ENCODE data around the gene RRP9. TPM values are rescaled to one million over a fixed set of nuclear protein-coding genes. Genes with fewer than 3 reads are reported as not detected.

Gene RRP9
- total RNA-seq, 2 donors from 2014 or later = 8.0 to 13.2 TPM

DNA sequence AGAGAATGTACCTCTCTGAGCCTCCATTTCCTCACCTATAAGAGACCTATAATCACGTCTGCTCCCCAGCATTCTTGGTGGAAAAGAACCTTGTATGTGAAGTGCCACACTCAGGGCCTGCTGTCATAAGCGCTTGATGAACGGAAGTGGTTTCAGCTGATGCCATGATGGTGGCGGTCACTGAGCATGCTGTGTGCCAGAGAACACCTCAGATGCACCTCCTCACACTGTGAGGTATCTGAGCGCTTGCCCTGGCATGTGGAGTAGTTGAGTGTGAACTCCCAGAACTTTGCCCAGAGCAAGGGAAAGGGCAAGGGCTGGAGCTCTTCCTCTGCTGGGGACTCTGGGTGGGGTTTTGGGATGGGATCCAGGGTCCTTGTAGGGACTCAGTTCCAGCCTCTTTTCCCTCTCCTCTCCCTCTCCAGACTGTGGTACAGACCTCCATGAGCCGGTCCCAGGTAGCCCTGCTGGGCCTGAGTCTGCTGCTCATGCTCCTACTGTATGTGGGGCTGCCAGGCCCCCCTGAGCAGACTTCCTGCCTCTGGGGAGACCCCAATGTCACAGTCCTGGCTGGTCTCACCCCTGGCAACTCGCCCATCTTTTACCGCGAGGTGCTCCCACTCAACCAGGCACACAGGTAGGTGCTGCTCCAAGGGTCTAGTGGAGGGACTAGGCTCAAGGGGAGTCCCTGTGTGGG, 35.9 kb upstream of the RRP9 start:
- ATAC-seq = no peak
- TF ChIP-seq POLR2A (IDR thresholded peaks at IDR 0.05) = no peak
- TF ChIP-seq, protein P1, sequence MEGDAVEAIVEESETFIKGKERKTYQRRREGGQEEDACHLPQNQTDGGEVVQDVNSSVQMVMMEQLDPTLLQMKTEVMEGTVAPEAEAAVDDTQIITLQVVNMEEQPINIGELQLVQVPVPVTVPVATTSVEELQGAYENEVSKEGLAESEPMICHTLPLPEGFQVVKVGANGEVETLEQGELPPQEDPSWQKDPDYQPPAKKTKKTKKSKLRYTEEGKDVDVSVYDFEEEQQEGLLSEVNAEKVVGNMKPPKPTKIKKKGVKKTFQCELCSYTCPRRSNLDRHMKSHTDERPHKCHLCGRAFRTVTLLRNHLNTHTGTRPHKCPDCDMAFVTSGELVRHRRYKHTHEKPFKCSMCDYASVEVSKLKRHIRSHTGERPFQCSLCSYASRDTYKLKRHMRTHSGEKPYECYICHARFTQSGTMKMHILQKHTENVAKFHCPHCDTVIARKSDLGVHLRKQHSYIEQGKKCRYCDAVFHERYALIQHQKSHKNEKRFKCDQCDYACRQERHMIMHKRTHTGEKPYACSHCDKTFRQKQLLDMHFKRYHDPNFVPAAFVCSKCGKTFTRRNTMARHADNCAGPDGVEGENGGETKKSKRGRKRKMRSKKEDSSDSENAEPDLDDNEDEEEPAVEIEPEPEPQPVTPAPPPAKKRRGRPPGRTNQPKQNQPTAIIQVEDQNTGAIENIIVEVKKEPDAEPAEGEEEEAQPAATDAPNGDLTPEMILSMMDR (IDR thresholded peaks at IDR 0.05) = no peak
- Histone ChIP-seq H3K27ac (peak overlapping the region in 1 of 4 donors; percentile 1), H3K27me3 (no peaks in the 10 kb centered on the region), H3K36me3 (replicated peaks in 1 of 2; ENCODE audit: insufficient read depth in 1 of 2, low read depth in 2 of 2) (no peaks in the 10 kb centered on the region), H3K9me3 (no peaks in the 10 kb centered on the region), H3K4me3 (no peak overlapping the region), H3K4me1 (peaks cover 39% of the 10 kb centered on the region)
- intact Hi-C loops (cut with DNase I) = no loop called here
- no peak for DNase-seq
- WGBS, 2 donors = 80 to 87% methylated on average over 6 to 9 of the region's 9 CpGs

DNA sequence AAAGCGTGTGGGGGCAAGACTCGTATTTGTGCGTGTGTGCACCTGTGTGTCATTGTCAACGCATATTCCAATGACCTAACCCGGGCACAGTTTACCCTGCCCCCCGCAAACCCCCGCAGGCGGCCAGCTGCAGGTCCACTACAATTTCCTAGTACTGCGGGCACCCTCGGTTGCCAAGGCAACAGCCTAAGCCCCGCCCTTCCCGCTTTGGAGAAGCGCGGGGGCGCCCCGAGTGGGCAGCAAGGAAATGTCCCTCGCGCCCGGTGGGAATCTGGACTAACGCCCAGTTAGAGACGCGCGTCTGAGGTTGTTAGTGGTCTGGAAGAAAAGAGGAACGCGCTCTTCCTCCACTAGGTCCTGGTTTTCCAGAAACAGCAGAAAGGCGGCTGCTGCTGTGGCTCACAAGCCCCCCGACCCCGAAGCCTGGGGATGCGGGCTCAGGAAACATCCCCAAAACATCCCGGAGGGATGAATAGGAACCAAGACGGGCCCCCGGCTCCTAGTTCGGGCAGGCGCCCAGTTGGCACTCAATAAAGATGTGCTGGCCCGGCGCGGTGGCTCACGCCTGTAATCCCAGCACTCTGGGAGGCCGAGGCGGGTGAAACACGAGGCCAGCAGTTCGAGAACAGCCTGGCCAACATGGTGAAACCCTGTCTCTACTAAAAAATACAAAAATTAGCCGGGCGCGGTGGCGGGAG, 34.3 kb upstream of the RRP9 start:
- TF ChIP-seq, protein P1 (IDR thresholded peaks at IDR 0.05) = peak in 1 of 7 experiments; percentile 1
- no peak for TF ChIP-seq POLR2A (IDR thresholded peaks at IDR 0.05)
- WGBS, 2 donors = 34 to 45% methylated on average over 20 to 46 of the region's 46 CpGs
- no peaks in the 10 kb centered on the region for H3K27me3 ChIP-seq
- no peaks in the 10 kb centered on the region for H3K36me3 ChIP-seq (replicated peaks in 1 of 2; ENCODE audit: insufficient read depth in 1 of 2, low read depth in 2 of 2)
- H3K27ac ChIP-seq = peak overlapping the region in 3 of 4 donors; percentile 84 to 97 (median 95)
- no peak overlapping the region for H3K4me3 ChIP-seq
- no peak for ATAC-seq
- intact Hi-C loops (cut with DNase I) = no loop called here
- DNase-seq = peak; percentile 66 to 83 (median 78)
- peaks cover 43% of the 10 kb centered on the region for H3K4me1 ChIP-seq
- H3K9me3 ChIP-seq = no peaks in the 10 kb centered on the region

DNA sequence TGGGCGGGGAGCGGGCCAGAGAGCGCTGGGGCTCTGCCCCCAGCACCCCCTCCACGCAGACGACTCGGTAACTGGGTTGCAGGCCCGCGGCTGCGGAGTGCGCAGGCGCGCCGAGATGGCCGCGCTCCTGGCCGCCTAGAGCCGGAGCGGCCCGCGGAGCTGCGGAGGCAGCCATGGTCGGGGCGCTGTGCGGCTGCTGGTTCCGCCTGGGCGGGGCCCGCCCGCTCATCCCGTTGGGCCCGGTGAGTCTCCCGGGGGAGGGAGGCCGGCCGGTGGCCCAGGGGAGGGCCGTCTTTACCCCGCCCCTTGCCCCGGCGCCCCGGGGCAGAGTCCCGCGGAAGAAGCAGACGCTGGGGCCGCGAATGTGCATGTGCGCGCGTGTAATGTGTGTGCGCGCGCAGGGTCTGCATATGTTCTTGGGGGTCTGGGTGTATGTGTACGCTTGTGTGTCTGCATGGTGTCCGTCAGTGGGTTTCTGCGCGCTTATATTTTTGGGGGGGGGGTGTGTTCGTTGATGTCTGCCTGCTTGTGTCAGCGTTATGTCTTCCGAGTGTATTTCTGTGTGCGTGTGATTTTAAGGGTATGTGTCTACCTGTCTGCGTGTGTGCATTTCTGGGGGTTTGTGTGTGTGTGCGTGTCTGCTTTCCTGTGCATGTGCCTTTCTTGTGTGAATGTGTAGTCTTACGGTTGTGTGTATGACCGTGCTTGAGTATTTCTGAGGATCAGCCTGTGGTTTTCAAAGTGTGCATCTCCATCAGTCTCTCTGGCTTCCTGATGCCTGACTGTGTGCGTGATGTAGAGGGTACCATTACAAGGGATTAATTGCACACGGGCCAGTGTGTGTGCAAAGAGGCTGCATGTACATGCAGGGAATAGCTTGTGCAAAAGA, 33.5 kb upstream of the RRP9 start, which contains the start of gene ABHD14A:
Gene ABHD14A (plus strand): TSS at position 102 of the 889 bp plus-strand sequence. CDS start 72 bp downstream, at position 174.
- H3K4me3 ChIP-seq = peak within 1 kb of the TSS; percentile 30 to 34
- no peaks in the 10 kb centered on the region for H3K36me3 ChIP-seq (replicated peaks in 1 of 2; ENCODE audit: insufficient read depth in 1 of 2, low read depth in 2 of 2)
- ATAC-seq = peak; percentile 68
- intact Hi-C loops (cut with DNase I) = no loop called here
- WGBS, 2 donors = 0% methylated on average over 7 to 63 of the region's 63 CpGs
- TF ChIP-seq, protein P1 (IDR thresholded peaks at IDR 0.05) = peak in 1 of 7 experiments; percentile 7
- TF ChIP-seq POLR2A (IDR thresholded peaks at IDR 0.05) = peak; percentile 60 to 70 (median 62)
- H3K27ac ChIP-seq = peak within 1 kb of the TSS; percentile 84 to 97 (median 92)
- H3K4me1 ChIP-seq = peaks cover 51% of the 10 kb centered on the region
- H3K27me3 ChIP-seq = no peaks in the 10 kb centered on the region
- DNase-seq = peak; percentile 65 to 77 (median 72)
- no peaks in the 10 kb centered on the region for H3K9me3 ChIP-seq

DNA sequence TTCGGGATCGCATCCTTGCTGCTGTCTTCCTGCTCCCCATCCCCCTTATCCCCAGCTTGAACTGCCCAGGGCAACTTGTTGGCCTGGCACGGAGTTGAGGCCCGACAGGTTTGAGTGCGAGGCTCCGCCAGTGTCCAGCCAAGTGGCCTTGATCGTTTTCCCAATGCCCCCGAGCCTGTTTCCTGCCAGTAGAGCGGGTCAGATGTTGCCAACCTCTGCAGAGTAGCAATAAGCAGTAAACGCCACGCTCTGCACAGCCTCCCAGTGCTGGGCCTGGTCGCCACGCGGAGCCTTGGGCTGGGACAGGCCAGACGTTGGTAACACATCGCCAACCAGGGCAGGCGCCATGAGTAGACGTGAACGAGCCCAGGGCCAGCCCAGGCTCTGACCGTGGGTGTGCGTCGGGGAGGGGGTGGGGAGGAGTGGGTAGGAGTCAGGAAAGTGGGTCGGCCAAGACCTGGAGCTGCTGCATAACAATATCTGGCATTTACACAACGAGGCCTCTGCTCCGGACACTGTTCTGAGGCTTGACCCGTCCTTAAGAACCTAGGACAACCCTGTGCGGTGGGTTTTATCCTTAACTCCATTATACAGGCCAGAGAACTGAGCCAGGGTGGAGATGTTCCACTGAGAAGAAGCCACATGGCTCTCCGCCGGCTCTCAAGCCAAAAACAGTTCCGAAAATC, 32.7 kb upstream of the RRP9 start:
- H3K9me3 ChIP-seq = no peaks in the 10 kb centered on the region
- intact Hi-C loops (cut with DNase I) = no loop called here
- peaks cover 59% of the 10 kb centered on the region for H3K4me1 ChIP-seq
- 8% methylated on average over 30 of the region's 30 CpGs; no CpG with 5 or more reads in 1 of the 2 donors for WGBS, 2 donors
- DNase-seq = peak in 3 of 4 donors; percentile 62 to 74 (median 65)
- no peaks in the 10 kb centered on the region for H3K27me3 ChIP-seq
- peak; percentile 34 for ATAC-seq
- TF ChIP-seq, protein P1 (IDR thresholded peaks at IDR 0.05) = no peak
- TF ChIP-seq POLR2A (IDR thresholded peaks at IDR 0.05) = no peak
- H3K36me3 ChIP-seq (replicated peaks in 1 of 2; ENCODE audit: insufficient read depth in 1 of 2, low read depth in 2 of 2) = no peaks in the 10 kb centered on the region
- H3K4me3 ChIP-seq = peak overlapping the region; percentile 30 to 34
- H3K27ac ChIP-seq = peak overlapping the region; percentile 84 to 97 (median 92)
